Measurements from ENCODE around the gene NUP93.
"Not testable (repeated sequence)": the region's sequence is repeated elsewhere in the genome, so short reads cannot be mapped to it uniquely, and the experiment has no call there.

The NUP93 gene

DNA sequence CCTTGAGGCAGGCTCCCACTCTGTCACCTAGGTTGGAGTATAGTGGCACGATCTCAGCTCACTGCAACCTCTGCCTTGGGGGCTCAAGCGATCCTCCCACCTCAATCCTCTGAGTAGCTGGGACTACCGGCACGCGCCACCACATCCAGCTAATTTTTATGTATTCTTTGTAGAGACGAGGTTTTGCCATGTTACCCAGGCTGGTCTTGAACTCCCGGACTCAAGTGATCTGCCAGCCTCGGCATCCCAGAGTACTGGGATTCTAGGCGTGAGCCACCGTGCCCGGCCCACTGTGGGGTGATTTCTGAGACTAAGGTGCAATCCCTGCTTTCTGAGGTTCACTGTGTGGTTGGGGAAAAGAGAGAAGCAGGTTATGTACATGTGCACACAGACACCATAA is 123.0 kb downstream of the NUP93 start:
- no peak for DNase-seq

DNA sequence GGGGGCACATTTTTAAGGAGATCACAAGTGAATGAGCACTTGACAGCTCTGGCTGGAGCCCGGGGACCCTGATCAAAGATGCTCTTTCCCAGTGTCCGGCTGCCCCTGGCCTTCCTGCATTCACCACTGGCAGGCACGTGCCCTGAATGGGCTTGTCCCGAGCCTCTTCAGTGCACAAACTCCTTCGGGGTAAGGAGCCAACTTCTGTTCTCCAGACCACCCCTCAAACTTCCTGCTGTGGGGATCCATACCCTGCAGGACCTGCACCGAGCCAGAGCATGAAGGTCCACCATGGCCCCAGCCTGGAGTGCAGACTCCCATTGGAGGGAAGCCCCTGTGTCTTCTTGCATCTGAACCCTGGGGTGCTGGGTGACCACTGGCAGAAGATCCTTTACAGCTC is 125.3 kb downstream of the NUP93 start:
- no peak for DNase-seq

DNA sequence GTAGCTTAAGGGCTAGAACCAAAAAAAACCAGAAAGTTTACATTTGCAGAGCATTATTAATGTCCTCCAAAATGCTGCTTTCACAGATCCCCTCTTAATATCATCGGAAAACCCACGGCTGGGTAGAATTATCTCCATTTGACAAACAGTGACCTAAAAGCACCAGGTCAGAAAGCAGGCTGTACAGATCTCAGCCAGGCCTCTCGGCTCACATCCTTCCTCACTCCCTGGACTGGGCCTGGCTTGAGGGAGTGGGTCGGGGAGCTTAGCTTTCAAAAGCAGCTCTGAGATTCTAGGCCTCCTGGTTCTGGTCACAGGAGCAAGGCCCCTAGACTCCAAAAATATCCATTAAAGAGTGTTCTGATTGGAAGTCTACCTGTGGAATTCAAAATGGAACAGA is 126.0 kb downstream of the NUP93 start:
- DNase-seq: no peak

DNA sequence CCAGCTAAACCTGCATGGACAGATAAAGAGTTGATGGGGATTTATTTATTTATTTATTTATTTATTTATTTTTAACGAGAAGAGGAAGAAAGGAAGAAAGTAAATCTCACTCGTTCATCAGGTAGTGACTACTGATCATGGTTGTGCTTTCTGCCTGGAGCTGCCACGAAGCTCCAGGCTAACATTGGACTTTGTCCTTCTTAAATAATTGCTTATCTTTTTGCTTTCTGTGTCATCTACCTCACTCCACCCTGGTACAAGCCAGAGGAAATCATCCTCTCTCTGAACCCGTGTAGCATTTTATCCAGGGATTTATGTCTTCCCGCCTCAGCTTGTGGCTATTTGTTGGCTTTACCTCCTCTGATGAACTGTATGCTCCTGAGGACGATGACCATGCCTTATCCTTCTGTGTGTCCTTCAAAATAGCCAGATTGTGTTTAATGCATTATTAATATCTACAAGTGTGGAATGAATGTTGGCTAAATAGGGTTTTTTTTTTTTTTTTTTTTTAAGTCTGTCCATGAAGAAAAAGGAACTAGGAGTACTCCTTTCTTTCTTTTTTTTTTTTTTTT is 127.0 kb downstream of the NUP93 start:
- DNase-seq: no peak

DNA sequence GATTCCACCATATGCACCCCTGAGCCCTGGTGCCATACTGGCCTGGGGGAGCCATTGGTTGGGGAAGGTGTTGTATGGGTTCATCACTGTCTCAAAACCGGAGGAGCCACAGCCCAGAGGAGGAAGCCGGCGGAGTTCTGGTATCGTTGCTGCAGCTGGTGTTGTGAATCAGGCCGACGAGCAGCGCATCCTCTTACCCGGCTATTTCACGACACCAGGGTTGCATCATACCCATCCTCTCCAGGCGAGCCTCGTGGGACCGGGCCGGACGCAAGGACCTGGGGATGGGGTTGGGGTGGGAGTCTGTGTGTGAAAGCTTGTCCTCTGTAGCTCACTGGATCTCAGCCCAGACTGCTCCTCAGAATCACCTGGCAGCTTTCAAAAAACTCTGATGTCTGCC is 128.4 kb downstream of the NUP93 start:
- DNase-seq: no peak

DNA sequence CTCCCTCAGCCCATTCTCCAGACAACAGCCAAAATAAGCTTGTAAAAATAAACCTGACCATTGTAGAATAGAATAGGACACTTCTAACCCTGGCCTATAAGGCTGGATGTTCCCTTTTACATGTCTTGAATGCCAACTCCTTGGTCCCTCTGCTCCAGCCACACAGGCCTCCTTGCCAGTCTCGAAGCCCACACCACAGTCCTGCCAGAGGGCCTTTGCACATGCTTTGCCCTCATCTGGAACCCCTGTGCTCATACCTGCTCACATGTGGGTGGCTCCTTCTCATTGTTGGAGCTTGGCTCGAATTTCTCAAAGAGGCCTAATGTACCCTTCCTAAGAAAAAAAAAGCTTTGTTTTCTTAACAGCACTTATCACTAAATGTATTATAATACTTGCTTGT is 129.7 kb downstream of the NUP93 start:
- DNase-seq: no peak

DNA sequence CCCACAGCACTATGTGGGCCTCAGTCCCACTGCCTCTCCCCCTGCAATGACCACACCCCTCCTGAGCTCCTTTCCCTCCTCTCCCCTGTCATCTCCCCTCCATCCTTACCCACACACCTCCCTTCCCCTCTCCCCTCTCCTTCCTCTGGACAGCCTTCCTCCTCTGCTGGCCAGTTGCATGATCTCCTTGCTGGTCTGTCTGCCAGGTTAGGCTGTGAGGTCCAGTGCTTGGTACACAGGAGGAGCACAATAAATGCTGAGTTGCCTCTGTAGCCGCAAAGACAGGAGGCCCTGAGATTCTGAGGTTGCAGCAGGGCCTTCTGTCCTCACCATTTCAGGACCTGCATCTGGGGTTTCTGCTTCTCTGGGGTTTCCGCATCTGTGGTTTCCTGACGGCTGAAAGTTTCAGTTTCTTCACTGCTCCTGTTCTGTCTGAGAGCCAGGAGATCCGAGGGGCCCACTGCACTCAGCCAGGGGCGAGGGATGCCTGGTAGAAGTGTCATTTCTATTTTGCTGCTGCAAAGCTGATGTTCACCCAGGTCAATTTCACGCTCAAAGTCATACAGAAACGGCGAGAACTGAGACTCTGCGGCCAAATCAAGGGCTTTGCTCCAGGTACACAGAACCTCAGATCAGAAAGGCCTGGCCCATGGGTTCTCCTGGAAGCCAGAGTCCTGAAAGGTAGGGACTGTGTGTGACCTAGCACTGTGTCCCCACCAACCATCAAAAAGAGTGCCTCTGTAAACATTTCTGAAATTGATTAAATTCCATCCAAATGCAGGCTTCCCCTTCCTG is 130.5 kb downstream of the NUP93 start:
- DNase-seq: no peak

DNA sequence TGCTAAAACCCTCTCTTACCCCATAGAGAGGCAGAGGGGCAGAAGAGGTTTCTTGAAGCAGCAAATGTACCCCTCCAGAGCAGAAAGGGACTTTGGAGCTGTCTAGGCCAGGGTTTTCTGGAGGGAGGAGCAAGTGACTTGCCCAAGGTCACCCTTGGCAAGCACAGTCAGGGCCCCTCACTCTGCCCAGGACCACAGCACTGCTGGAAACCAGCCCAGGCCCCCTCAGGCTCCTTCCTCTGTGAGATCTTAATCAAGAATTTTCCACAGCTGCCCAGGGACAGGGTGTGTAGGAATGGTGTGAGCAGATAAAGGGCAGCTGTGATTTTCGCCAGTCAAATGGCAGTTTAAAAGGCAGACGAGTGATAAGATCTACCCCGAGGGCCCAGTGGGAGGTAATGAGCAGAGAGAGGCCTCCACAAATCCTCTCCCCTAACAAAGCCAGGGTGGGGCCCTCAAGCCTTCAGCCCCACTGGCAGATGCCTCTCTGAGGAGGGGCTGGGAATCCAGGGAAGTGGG is 131.2 kb downstream of the NUP93 start:
- DNase-seq: peak; percentile 39

DNA sequence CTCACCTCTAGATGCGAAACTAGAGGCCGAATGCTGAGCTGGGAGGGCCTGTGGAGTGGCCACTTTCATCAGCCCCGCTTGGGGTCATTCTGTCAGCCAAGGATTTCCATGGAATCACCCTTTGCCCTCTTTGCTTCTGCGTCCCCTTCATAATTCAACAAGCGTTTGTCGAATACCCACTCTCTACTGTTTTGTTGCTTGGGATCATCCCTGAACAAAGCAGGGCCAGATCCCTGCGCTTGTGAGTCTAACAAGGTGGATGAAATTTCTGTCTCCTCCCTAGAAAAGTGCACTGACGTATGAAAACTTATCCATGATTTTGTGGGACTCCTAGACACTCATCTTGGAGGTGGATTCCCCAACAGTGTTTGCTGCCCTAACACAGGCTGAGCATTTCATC is 131.8 kb downstream of the NUP93 start:
- no peak for DNase-seq

DNA sequence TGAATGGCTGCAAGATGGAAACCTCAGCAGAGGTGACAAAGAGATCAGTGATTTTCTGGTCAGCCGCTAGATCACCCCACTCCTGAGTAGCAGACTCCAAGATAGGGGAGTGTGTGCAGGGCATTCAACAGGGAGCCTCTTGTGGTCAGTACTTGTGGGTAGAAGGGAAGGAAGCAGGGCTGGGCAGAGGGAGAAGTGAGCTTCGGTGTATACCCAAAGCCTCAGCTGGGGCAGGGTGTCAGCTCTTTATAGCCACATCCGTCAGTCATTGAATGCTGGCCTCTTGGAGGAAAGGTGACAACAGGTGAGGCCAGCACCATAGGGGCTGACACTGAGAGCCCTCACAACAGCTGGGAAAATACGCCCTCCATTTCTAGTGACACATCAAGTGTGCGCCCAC is 132.8 kb downstream of the NUP93 start:
- DNase-seq: no peak

DNA sequence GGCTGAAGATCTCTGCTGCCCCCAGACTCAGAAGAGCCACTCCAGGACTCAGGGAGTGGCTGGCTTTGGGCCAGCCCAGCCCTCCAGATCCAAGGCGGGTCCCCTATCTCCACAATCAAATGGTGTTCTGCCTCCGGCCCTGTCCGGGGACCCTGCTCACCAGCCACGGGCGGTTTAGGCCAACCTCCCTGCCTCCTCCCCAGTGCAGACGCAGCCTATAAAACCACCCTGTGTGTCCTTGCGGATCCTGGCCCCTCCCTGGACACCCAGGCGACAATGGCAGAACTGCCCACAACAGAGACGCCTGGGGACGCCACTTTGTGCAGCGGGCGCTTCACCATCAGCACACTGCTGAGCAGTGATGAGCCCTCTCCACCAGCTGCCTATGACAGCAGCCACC is 135.0 kb downstream of the NUP93 start, which contains the start of gene SLC12A3:
Gene SLC12A3 (plus strand): TSS at position 248 of the 400 bp plus-strand sequence. CDS start 29 bp downstream, at position 277.
- DNase-seq: no peak

DNA sequence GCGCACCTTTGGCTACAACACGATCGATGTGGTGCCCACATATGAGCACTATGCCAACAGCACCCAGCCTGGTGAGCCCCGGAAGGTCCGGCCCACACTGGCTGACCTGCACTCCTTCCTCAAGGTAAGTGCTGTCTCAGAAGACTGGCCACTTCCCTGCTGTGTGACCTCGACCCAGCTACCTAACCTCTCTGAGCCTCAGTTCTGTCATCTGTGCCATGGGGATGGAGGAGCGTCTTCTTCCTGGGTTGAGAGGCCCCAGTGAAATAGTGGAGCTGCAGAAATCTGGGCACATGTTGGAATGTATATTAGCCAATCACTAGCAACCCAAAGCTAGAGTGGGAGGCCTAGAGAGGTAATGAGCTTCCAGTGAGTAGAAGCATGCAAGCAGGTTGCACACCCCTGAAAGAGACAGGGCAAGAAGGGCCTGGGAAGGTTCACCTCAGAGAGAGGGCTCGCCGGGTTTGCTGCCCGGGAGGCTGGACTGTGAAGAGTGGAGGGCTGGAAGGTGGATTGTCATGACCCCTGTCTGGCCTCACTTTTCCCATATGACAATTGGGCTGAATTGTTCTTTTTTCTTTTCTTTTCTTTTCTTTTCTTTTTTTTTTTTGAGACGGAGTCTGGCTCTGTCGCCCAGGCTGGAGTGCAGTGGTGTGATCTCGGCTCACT is 135.6 kb downstream of the NUP93 start:
- no peak for DNase-seq

DNA sequence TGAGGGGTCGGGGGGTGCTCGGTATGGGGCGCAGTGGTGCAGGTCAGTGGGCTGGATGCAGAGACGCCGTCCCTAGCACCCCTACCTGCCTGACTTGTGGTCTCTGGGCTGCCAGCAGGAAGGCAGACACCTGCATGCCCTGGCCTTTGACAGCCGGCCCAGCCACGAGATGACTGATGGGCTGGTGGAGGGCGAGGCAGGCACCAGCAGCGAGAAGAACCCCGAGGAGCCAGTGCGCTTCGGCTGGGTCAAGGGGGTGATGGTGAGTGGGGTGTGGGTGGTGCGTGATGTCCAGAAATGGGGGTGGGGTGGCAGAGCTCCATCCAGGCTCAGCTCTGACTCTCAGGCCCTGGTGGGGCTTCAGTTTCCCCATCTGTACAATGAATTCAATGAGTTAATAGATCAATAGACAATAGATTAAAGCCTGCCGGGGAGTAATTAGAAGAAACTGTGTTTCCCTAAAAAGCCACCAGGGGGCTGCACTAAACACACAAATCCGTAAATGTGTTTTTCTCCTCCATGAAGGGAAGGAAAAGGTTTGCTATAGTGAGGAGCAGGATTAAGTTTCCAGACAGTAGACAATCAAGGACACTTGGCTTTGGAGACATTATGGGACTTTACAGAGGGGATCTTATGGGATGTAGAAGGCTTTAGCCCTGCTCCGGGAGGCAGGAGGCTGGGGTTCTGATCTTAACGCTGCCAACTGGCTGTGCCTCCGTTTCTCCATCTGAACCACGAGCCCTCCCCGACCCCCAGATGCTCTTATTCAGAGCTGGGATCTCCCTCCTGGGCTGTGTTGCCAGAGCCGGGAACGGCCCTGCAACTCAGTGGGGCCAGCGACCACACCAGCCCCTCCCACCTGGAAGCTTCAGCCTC is 137.3 kb downstream of the NUP93 start:
- peak; percentile 67 for DNase-seq

DNA sequence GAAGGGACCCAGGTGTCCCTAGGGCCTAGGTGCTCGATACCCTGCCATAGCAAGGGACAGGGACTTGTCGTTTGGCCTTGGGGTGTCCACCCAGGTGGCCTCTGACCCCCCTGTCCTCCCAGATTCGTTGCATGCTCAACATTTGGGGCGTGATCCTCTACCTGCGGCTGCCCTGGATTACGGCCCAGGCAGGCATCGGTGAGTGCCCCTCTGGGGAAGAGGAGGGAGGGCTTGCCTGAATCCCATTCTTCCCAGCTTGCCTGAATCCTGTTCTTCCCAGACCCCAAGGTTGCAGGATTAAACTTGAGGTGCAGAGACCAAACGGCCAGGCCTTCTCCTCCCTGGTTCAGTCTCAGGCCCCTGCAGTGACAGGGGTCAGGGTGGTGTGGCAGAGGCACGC is 138.2 kb downstream of the NUP93 start:
- no peak for DNase-seq

DNA sequence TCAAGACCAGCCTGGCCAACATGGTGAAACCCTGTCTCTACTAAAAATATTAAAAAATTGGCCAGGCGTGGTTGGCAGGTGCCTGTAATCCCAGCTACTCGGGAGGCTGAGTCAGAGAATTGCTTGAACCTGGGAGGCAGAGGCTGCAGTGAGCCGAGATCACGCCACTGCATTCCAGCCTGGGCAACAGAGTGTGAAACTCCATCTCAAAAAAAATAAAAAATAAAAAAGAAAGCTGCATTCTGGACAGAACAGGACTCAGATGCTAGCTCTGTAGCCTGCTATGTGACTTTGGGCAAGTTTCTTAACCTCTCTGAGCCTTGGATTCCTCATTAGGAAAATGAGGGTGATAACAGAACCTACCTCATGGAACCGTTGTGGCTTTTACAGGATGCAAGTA is 138.8 kb downstream of the NUP93 start:
- DNase-seq: not testable (repeated sequence)

DNA sequence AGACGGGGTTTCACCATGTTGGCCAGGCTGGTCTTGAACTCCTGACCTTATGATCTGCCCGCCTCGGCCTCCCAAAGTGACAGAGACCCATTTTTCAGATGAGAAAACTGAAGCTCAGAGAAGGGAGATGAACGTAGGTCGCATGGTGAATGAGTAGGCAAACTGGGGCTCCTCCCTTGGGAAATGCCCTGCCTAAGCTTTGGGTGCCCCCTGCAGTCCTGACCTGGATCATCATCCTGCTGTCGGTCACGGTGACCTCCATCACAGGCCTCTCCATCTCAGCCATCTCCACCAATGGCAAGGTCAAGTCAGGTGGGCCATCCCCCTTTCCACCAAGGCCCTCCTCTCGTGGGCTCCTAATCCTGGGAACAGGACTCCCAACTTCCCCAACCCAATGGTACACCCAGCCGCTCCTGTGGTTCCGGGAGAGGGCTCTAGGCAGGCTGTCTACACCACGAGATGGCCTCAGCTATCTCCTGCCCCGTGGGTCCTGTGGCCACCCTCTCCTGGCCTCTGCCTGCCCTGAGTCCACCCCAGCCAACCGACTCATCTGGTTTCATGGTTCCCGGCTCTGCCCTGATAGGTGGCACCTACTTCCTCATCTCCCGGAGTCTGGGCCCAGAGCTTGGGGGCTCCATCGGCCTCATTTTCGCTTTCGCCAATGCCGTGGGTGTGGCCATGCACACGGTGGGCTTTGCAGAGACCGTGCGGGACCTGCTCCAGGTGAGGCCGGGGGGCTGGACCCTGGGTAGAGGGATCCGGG is 139.8 kb downstream of the NUP93 start:
- DNase-seq: peak; percentile 63

DNA sequence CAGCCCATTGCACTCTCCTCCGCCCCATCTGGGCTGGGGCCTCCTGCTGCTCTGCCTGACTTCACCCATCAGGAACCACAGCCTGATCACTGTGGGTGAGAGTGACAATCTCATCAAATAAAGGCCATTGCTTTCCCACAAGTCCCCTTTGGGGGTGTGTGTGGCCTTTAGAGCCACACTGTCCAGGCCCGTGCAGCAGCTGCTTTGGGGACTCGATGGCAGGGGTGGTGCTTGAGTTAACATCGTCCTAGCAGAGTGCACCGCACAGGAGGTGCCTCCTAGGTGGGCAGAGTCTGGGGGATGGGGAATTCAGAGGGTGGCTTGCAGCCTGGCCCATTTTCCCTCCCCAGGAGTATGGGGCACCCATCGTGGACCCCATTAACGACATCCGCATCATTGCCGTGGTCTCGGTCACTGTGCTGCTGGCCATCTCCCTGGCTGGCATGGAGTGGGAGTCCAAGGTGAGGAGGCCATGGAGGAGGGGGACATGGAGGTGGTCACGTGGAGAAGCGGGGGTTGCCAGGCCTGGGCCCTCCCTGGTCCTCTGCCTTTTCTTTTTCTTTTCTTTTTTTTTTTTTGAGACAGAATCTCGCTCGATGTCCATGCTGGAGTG is 140.5 kb downstream of the NUP93 start:
- no peak for DNase-seq

DNA sequence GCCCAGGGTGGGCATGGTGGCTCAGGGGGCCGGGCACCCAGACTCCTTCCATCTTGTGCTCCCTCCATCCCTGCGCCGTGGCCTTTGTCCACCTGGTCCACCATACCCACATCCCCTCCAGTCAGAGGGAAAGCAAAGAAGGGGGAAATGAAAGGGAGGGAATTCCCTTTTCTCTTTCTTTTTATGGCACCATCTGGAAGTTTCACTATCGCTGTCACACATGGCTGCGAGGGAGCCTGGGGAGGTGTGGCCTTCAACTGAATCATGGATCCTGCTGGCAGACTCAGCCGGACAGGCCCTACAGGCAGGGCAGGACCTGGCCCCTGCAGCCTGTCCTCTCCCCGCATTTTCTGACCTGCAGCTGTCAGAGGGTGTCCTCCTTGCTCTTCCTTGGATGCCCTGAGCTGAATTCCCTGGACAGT is 141.3 kb downstream of the NUP93 start:
- no peak for DNase-seq

DNA sequence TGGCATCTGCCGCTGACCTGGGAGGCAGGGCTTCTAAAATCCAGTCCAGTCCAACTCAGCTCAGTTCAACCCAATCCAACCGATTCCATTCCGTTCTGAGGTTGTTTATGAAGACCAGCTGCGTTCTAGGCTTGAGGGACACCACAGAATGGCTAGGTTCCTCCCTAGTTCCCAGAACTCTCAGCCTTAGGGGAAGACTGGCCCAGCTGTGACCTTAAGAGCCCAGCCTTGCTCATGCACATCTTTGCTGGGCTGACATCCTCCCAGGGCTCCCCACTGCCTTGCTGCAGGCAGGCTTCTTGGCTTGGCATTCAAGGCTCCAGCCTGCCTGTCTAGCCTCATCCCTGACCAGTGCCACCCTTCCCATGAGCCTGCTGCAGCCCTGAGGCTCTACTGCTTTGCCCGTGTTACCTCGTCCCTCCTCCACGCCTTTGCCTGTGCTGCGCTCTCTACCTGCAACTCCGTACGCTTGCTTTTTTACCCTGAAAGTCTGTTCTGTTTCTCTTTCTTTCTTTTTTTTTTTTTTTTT is 143.0 kb downstream of the NUP93 start:
- no peak for DNase-seq

DNA sequence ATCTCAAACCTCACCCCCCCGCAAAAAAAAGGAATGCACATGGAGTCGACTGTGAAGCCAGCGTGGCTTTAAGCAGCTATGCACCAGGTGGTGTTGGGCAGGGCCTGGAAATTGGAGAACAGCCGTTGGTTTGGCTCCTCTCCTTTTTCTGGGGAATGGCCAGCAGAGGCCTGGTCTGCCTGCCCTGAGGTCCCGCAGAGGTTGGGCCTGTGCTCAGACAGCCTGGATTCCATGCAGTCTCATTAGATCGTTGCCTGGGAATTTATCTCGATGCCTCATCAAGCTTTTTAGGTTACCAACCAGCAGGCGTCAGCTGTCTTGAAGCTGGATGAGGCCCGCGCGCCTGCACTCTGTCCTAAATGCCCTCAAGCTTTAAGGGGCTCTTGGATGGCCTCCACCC is 144.9 kb downstream of the NUP93 start:
- no peak for DNase-seq

DNA sequence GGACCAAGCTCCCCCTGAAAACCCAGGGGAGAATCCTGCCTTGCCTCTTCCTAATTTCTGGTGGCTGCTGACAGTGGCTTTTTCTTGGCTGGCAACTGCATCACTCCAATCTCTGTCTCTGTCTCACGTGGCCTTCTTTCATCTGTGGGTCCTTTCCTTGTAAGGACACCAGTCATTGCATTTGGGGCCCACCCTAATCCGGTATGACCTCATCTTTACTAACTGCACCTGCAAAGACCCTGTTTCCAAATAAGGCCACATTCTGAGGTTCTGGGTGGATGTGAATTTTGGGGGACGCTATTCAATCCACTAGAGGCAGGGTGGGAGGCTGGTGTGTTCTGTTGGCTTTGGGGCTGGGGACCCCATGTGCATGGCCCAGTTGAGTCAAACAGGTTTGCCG is 146.1 kb downstream of the NUP93 start:
- DNase-seq: no peak

All from hematopoietic multipotent progenitor cell treated with erythropoietin and hydrocortisone succinate and interleukin-3 and kit ligand, for 8 days (in vitro differentiated cells).